Natural killer cell (primary cell): ENCODE measurements around the gene ALKAL2. TPM values are rescaled to one million over a fixed set of nuclear protein-coding genes. Genes with fewer than 3 reads are reported as not detected.

ENCODE experiments used
- ATAC-seq, 3 donors: fragments of 150-1000 bp in 2 of 3; fragments of 200-7000 bp in 1 of 3; cut with Tn5 transposase; 1 replicate in 1 of 3; 2 replicates in 2 of 3; pipeline ENCODE4 v1.10.0; 2021; ENCODE audit warnings: mild to moderate bottlenecking in 2 of 3, moderate library complexity in 2 of 3
- DNase-seq, 2 donors: peaks; one replicate each; pipeline versions ENCODE4 v3.0.0 to v3.0.0-alpha.2; 2013 to 2021; ENCODE audit warnings: mixed read lengths in 1 of 2
- H3K27ac ChIP-seq: one replicate; pipeline ENCODE4 v1.5.1; 2013; ENCODE audit warnings: mild to moderate bottlenecking, low read length
- H3K27me3 ChIP-seq: one replicate; pipeline ENCODE4 v1.6.1; 2013; ENCODE audit warnings: low read length; ENCODE audit not compliant: control insufficient read depth, insufficient read depth
- H3K36me3 ChIP-seq: one replicate; pipeline ENCODE4 v1.6.1; 2013; ENCODE audit warnings: low read length; ENCODE audit not compliant: control insufficient read depth, insufficient read depth
- H3K4me1 ChIP-seq: one replicate; pipeline ENCODE4 v1.6.1; 2013; ENCODE audit warnings: low read length; ENCODE audit not compliant: control insufficient read depth, insufficient read depth
- H3K4me3 ChIP-seq: one replicate; pipeline ENCODE4 v1.5.1; 2013; ENCODE audit warnings: low read length
- H3K9me3 ChIP-seq: one replicate; pipeline ENCODE4 v1.6.1; 2013; ENCODE audit warnings: low read length; ENCODE audit not compliant: control insufficient read depth, insufficient read depth
- H3K27ac Mint-ChIP-seq, 2 donors: one replicate each; pipeline ENCODE4 v1.8.0; 2022; ENCODE audit warnings: mild to moderate bottlenecking in 2 of 2, mixed read lengths in 2 of 2, moderate library complexity in 1 of 2
- H3K27me3 Mint-ChIP-seq, 2 donors: one replicate each; pipeline ENCODE4 v1.8.0; 2022; ENCODE audit warnings: low read depth in 2 of 2, mixed read lengths in 2 of 2
- H3K36me3 Mint-ChIP-seq: one replicate; pipeline ENCODE4 v1.8.0; 2022; ENCODE audit warnings: mixed read lengths
- H3K4me1 Mint-ChIP-seq, 2 donors: one replicate each; pipeline ENCODE4 v1.8.0; 2022; ENCODE audit warnings: mixed read lengths in 2 of 2
- H3K4me3 Mint-ChIP-seq: one replicate; pipeline ENCODE4 v1.8.0; 2022; ENCODE audit warnings: mild to moderate bottlenecking, moderate library complexity, mixed read lengths
- H3K9me3 Mint-ChIP-seq, 2 donors: one replicate each; pipeline ENCODE4 v1.8.0; 2022; ENCODE audit warnings: mixed read lengths in 2 of 2
- CTCF ChIP-seq: fragments of 200-600 bp; IDR thresholded peaks from one replicate; pipeline ENCODE4 v1.8.0; 2022; ENCODE audit warnings: antibody characterized with exemption
- WGBS: methylation state at CpG from one replicate; pipeline ENCODE4 v1.1.7; 2013; ENCODE audit warnings: missing lambda C conversion rate; ENCODE audit not compliant: insufficient coverage; 5-methylcytosine and 5-hydroxymethylcytosine counted together
- intact Hi-C: fragments of 100-400 bp; cut with micrococcal nuclease; formaldehyde crosslinking; loops from one replicate; pipeline ENCODE4 v1.14.2; 2022
- total RNA-seq, 4 donors: library from RNA; stranded (reverse); fragments of 120-200 nt in 1 of 4; gene quantifications; one replicate each; pipeline versions ENCODE4 v1.2.3 to v1.2.4, GENCODE V29; 2013 to 2022

The ALKAL2 gene
- total RNA-seq, 3 donors from 2014 or later (not counting 1 experiment from before 2014, with no cell fraction given) = 1.1 to 2.0 (median 1.7) TPM

GRCh38 chr2:236993-237539 lies 50.8 kb downstream of the ALKAL2 start:
- H3K27me3 Mint-ChIP-seq = no peaks in the 10 kb centered on the region
- Histone ChIP-seq H3K27me3 (no peaks in the 10 kb centered on the region), H3K4me1 (peaks cover 27% of the 10 kb centered on the region), H3K4me3 (no peak overlapping the region), H3K9me3 (no peaks in the 10 kb centered on the region), H3K27ac (no peak overlapping the region), H3K36me3 (peaks cover 3% of the 10 kb centered on the region)
- peaks cover 42 to 47% of the 10 kb centered on the region in 2 donors for H3K4me1 Mint-ChIP-seq
- H3K9me3 Mint-ChIP-seq = peaks cover 0 to 3% of the 10 kb centered on the region in 2 donors
- intact Hi-C loops = loop anchor here (5.0 kb wide), 2 partner anchors 45 to 60 kb away; no protein-coding TSS in a partner anchor
- no peak for TF ChIP-seq CTCF
- no peak for ATAC-seq
- H3K27ac Mint-ChIP-seq = peak overlapping the region; percentile 91 to 94
- 67% methylated on average over 5 of the region's 6 CpGs for WGBS
- H3K4me3 Mint-ChIP-seq = peak overlapping the region; percentile 55
- peaks cover 16% of the 10 kb centered on the region for H3K36me3 Mint-ChIP-seq
- no peak for DNase-seq

GRCh38 chr2:234421-234820 lies 53.5 kb downstream of the ALKAL2 start:
- Mint-ChIP-seq H3K9me3 (no peaks in the 10 kb centered on the region), H3K36me3 (no peaks in the 10 kb centered on the region), H3K27ac (no peak overlapping the region), H3K4me3 (no peak overlapping the region), H3K4me1 (peaks cover 32% of the 10 kb centered on the region in 2 donors), H3K27me3 (no peaks in the 10 kb centered on the region)
- ATAC-seq (no peak), DNase-seq (no peak)
- Histone ChIP-seq H3K27me3 (no peaks in the 10 kb centered on the region), H3K4me3 (no peak overlapping the region), H3K9me3 (no peaks in the 10 kb centered on the region), H3K4me1 (peaks cover 20% of the 10 kb centered on the region), H3K27ac (no peak overlapping the region), H3K36me3 (peaks cover 5% of the 10 kb centered on the region)
- WGBS = 98% methylated on average over 3 of the region's 4 CpGs
- TF ChIP-seq CTCF = no peak
- intact Hi-C loops = no loop called here

GRCh38 chr2:233030-233429 lies 54.9 kb downstream of the ALKAL2 start:
- 98% methylated on average over 7 of the region's 7 CpGs for WGBS
- no peak for ATAC-seq
- intact Hi-C loops = no loop called here
- TF ChIP-seq CTCF = no peak
- no peak overlapping the region for H3K27ac Mint-ChIP-seq
- DNase-seq = no peak
- no peaks in the 10 kb centered on the region for H3K36me3 Mint-ChIP-seq
- no peaks in the 10 kb centered on the region for H3K9me3 Mint-ChIP-seq
- Histone ChIP-seq H3K27me3 (no peaks in the 10 kb centered on the region), H3K4me1 (peaks cover 13% of the 10 kb centered on the region), H3K4me3 (no peak overlapping the region), H3K27ac (no peak overlapping the region), H3K36me3 (peaks cover 5% of the 10 kb centered on the region), H3K9me3 (no peaks in the 10 kb centered on the region)
- no peak overlapping the region for H3K4me3 Mint-ChIP-seq
- H3K4me1 Mint-ChIP-seq = peaks cover 20 to 30% of the 10 kb centered on the region in 2 donors
- no peaks in the 10 kb centered on the region for H3K27me3 Mint-ChIP-seq
